ENCODE results near the gene IDE. TPM values are rescaled to one million over a fixed set of nuclear protein-coding genes. Genes with fewer than 3 reads are reported as not detected.

Gene IDE
- total and polyA plus RNA-seq, 2 of the 13 experiments (the other 11 are each of a cell fraction or from before 2014, with no cell fraction given) = 16.1 to 52.1 TPM

DNA sequence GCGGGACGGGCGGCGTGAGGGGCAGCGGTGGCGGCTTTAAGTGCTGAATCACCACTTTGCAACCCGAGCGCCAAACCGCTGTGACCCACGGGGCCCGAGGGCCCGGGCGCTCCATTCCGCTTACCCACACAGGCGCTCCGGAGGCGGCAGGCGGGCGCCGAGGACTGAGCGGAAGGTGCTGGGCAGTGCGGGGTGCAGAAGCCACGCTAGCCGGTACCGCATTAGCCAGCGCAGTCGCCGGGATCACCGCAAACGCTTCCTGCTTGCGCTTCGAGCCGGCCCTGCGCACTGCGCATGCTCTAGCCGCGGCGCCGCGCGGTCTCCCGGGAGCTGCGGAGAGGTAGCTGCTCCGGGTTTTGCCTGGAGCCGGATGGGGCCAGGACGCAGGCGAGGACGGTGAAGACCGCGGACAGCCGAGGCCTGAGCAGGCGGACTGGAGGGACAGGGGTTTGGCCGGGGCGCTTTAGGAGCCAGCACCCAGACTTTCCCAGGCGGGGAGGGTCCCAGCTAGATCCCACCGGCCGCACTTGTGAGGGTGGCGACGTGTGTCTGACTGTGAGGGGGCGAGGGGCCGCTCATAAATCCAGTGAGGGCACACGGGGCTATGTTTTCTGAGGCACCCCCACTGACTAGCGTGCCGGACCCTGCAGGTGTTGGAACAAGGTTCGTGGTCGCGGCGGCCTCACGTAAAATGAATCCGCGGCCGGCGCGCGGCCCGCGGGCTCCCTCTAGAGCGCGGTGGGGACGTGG is at the start of gene IDE (continued):
- TF ChIP-seq ZZZ3 (CRISPR knock-in tag; IDR thresholded peaks at IDR 0.05; ENCODE audit: borderline replicate concordance) = no peak; the same call in 1 of the 2 replicates
- peak; percentile 96 for TF ChIP-seq ZNF761 (CRISPR knock-in tag; conservative IDR thresholded peaks at IDR 0.05)
- peak; percentile 10; the same call in 1 of the 2 replicates for TF ChIP-seq HMG20A (CRISPR knock-in tag; IDR thresholded peaks at IDR 0.05; ENCODE audit: borderline replicate concordance)
- TF ChIP-seq, protein P1, sequence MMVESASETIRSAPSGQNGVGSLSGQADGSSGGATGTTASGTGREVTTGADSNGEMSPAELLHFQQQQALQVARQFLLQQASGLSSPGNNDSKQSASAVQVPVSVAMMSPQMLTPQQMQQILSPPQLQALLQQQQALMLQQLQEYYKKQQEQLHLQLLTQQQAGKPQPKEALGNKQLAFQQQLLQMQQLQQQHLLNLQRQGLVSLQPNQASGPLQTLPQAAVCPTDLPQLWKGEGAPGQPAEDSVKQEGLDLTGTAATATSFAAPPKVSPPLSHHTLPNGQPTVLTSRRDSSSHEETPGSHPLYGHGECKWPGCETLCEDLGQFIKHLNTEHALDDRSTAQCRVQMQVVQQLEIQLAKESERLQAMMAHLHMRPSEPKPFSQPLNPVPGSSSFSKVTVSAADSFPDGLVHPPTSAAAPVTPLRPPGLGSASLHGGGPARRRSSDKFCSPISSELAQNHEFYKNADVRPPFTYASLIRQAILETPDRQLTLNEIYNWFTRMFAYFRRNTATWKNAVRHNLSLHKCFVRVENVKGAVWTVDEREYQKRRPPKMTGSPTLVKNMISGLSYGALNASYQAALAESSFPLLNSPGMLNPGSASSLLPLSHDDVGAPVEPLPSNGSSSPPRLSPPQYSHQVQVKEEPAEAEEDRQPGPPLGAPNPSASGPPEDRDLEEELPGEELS (CRISPR knock-in tag; IDR thresholded peaks at IDR 0.05) = peak; percentile 64
- peak; percentile 83 for TF ChIP-seq SRSF1 (optimal IDR thresholded peaks at IDR 0.05; ENCODE audit: low read depth, low read length)
- TF ChIP-seq ZBTB21 (CRISPR knock-in tag; IDR thresholded peaks at IDR 0.05) = no peak
- no peak for TF ChIP-seq FOXP1 (IDR thresholded peaks at IDR 0.05)
- TF ChIP-seq FOXP1 (CRISPR knock-in tag; IDR thresholded peaks at IDR 0.05) = peak; percentile 30; the same call in 1 of the 2 replicates
- peak; percentile 76 for TF ChIP-seq ATF7-NPFF (CRISPR knock-in tag; IDR thresholded peaks at IDR 0.05; ENCODE audit: low read depth)
- TF ChIP-seq ZNF558 (CRISPR knock-in tag; IDR thresholded peaks at IDR 0.05; ENCODE audit: borderline replicate concordance) = peak; percentile 98; the same call in 1 of the 2 replicates
- peak; percentile 25; the same call in 1 of the 2 replicates for TF ChIP-seq MTF2 (CRISPR knock-in tag; IDR thresholded peaks at IDR 0.05; ENCODE audit: borderline replicate concordance)
- TF ChIP-seq HDAC1 (CRISPR knock-in tag; IDR thresholded peaks at IDR 0.05) = peak; percentile 84
- TF ChIP-seq SALL1 (CRISPR knock-in tag; IDR thresholded peaks at IDR 0.05) = peak; percentile 70; the same call in 1 of the 2 replicates
- no peak for TF ChIP-seq ATM (IDR thresholded peaks at IDR 0.05; ENCODE audit: borderline replicate concordance)
- TF ChIP-seq, protein P2, sequence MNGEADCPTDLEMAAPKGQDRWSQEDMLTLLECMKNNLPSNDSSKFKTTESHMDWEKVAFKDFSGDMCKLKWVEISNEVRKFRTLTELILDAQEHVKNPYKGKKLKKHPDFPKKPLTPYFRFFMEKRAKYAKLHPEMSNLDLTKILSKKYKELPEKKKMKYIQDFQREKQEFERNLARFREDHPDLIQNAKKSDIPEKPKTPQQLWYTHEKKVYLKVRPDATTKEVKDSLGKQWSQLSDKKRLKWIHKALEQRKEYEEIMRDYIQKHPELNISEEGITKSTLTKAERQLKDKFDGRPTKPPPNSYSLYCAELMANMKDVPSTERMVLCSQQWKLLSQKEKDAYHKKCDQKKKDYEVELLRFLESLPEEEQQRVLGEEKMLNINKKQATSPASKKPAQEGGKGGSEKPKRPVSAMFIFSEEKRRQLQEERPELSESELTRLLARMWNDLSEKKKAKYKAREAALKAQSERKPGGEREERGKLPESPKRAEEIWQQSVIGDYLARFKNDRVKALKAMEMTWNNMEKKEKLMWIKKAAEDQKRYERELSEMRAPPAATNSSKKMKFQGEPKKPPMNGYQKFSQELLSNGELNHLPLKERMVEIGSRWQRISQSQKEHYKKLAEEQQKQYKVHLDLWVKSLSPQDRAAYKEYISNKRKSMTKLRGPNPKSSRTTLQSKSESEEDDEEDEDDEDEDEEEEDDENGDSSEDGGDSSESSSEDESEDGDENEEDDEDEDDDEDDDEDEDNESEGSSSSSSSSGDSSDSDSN (CRISPR knock-in tag; IDR thresholded peaks at IDR 0.05) = peak; percentile 98
- TF ChIP-seq ZNF432 (CRISPR knock-in tag; IDR thresholded peaks at IDR 0.05; ENCODE audit: borderline replicate concordance) = peak; percentile 41; the same call in 1 of the 2 replicates
- TF ChIP-seq, protein P3, sequence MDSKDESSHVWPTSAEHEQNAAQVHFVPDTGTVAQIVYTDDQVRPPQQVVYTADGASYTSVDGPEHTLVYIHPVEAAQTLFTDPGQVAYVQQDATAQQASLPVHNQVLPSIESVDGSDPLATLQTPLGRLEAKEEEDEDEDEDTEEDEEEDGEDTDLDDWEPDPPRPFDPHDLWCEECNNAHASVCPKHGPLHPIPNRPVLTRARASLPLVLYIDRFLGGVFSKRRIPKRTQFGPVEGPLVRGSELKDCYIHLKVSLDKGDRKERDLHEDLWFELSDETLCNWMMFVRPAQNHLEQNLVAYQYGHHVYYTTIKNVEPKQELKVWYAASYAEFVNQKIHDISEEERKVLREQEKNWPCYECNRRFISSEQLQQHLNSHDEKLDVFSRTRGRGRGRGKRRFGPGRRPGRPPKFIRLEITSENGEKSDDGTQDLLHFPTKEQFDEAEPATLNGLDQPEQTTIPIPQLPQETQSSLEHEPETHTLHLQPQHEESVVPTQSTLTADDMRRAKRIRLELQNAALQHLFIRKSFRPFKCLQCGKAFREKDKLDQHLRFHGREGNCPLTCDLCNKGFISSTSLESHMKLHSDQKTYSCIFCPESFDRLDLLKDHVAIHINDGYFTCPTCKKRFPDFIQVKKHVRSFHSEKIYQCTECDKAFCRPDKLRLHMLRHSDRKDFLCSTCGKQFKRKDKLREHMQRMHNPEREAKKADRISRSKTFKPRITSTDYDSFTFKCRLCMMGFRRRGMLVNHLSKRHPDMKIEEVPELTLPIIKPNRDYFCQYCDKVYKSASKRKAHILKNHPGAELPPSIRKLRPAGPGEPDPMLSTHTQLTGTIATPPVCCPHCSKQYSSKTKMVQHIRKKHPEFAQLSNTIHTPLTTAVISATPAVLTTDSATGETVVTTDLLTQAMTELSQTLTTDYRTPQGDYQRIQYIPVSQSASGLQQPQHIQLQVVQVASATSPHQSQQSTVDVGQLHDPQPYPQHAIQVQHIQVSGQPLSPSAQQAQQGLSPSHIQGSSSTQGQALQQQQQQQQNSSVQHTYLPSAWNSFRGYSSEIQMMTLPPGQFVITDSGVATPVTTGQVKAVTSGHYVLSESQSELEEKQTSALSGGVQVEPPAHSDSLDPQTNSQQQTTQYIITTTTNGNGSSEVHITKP (CRISPR knock-in tag; IDR thresholded peaks at IDR 0.05; ENCODE audit: low read depth) = no peak
- TF ChIP-seq, protein P4, sequence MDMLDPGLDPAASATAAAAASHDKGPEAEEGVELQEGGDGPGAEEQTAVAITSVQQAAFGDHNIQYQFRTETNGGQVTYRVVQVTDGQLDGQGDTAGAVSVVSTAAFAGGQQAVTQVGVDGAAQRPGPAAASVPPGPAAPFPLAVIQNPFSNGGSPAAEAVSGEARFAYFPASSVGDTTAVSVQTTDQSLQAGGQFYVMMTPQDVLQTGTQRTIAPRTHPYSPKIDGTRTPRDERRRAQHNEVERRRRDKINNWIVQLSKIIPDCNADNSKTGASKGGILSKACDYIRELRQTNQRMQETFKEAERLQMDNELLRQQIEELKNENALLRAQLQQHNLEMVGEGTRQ (IDR thresholded peaks at IDR 0.05; ENCODE audit: low read depth, low read length) = no peak
- TF ChIP-seq, protein P4 (CRISPR knock-in tag; IDR thresholded peaks at IDR 0.05; ENCODE audit: borderline replicate concordance) = peak; percentile 45; the same call in 1 of the 2 replicates

Data from HepG2 (cell line).